Mesenchymal stem cell (in vitro differentiated cells and primary cell): ENCODE results near the gene CCNF.

Experiments used
- DNase-seq: peaks from one replicate; pipeline ENCODE4 v3.0.0-alpha.2; 2013
- H2AFZ ChIP-seq: one replicate; pipeline ENCODE4 v1.6.1; 2013; ENCODE audit warnings: low read depth, mild to moderate bottlenecking, control low read depth, inconsistent platforms, low read length, moderate library complexity
- H2AK5ac ChIP-seq: 2 replicates; pipeline ENCODE4 v1.6.1; 2013; ENCODE audit warnings: low read length, moderate library complexity, mild to moderate bottlenecking, inconsistent platforms; ENCODE audit not compliant: severe bottlenecking
- H2BK120ac ChIP-seq: one replicate; pipeline ENCODE4 v1.6.1; 2013; ENCODE audit warnings: low read depth, mild to moderate bottlenecking, inconsistent platforms, low read length, moderate library complexity
- H2BK12ac ChIP-seq, 2 experiments: one replicate each; pipeline ENCODE4 v1.6.1; 2013; ENCODE audit warnings: inconsistent platforms in 2 of 2, low read length in 2 of 2, mild to moderate bottlenecking in 2 of 2, moderate library complexity in 2 of 2, control low read depth in 1 of 2
- H2BK15ac ChIP-seq: one replicate; pipeline ENCODE4 v1.6.1; 2013; ENCODE audit warnings: mild to moderate bottlenecking, low read depth, inconsistent platforms; ENCODE audit not compliant: poor library complexity, severe bottlenecking
- H2BK5ac ChIP-seq: 2 replicates; pipeline ENCODE4 v1.6.1; 2013; ENCODE audit warnings: low read depth, mild to moderate bottlenecking, low read length, control low read depth, inconsistent platforms; ENCODE audit not compliant: poor library complexity, severe bottlenecking
- H3K14ac ChIP-seq, 2 experiments: one replicate each; pipeline ENCODE4 v1.6.1; 2013; ENCODE audit warnings: inconsistent platforms in 2 of 2, low read length in 2 of 2, control low read depth in 1 of 2, mild to moderate bottlenecking in 1 of 2, moderate library complexity in 1 of 2
- H3K18ac ChIP-seq, 2 experiments: one replicate each; pipeline ENCODE4 v1.6.1; 2013; ENCODE audit warnings: inconsistent platforms in 2 of 2, low read length in 2 of 2, control low read depth in 1 of 2, low read depth in 1 of 2, mild to moderate bottlenecking in 1 of 2
- H3K23ac ChIP-seq, 2 experiments: one replicate each; pipeline ENCODE4 v1.6.1; 2013; ENCODE audit warnings: inconsistent platforms in 2 of 2, low read length in 2 of 2, mild to moderate bottlenecking in 2 of 2, moderate library complexity in 2 of 2, control low read depth in 1 of 2
- H3K27ac ChIP-seq: 2 replicates; pipeline ENCODE4 v1.5.1; 2013; ENCODE audit warnings: mild to moderate bottlenecking, moderate library complexity, low read length, control low read depth, inconsistent platforms; ENCODE audit not compliant: poor library complexity, severe bottlenecking
- H3K27me3 ChIP-seq, 2 experiments: 2 replicates each; pipeline versions ENCODE4 v1.6.1 to v1.7.0; 2013; ENCODE audit warnings: low read length in 2 of 2, mild to moderate bottlenecking in 2 of 2, moderate library complexity in 2 of 2, control low read depth in 1 of 2, inconsistent platforms in 1 of 2; ENCODE audit not compliant: control insufficient read depth in 1 of 2, insufficient read depth in 1 of 2
- H3K36me3 ChIP-seq, 2 experiments: 2 replicates each; pipeline versions ENCODE4 v1.6.1 to v1.7.0; 2013; ENCODE audit warnings: low read length in 2 of 2, control low read depth in 1 of 2, inconsistent platforms in 1 of 2, low read depth in 1 of 2, mild to moderate bottlenecking in 1 of 2; ENCODE audit not compliant: insufficient read depth in 2 of 2, control insufficient read depth in 1 of 2
- H3K4ac ChIP-seq, 2 experiments: one replicate each; pipeline ENCODE4 v1.6.1; 2013; ENCODE audit warnings: inconsistent platforms in 2 of 2, low read length in 2 of 2, mild to moderate bottlenecking in 2 of 2, moderate library complexity in 2 of 2, control low read depth in 1 of 2, low read depth in 1 of 2
- H3K4me1 ChIP-seq: 2 replicates; pipeline ENCODE4 v1.6.1; 2013; ENCODE audit warnings: low read depth, low read length, control low read depth; ENCODE audit not compliant: control insufficient read depth, insufficient read depth
- H3K4me2 ChIP-seq: 2 replicates; pipeline ENCODE4 v1.6.1; 2013; ENCODE audit warnings: low read length, mild to moderate bottlenecking, inconsistent platforms; ENCODE audit not compliant: poor library complexity, severe bottlenecking
- H3K4me3 ChIP-seq, 2 experiments: 2 replicates each; pipeline versions ENCODE4 v1.5.1 to v1.7.0; 2013; ENCODE audit warnings: low read length in 2 of 2, mild to moderate bottlenecking in 2 of 2, control low read depth in 1 of 2, low read depth in 1 of 2; ENCODE audit not compliant: insufficient read depth in 1 of 2
- H3K79me1 ChIP-seq: replicated peaks from 2 replicates; pipeline ENCODE4 v1.6.1; 2013; ENCODE audit warnings: mild to moderate bottlenecking, control low read depth, low read length, inconsistent platforms; ENCODE audit not compliant: poor library complexity, severe bottlenecking
- H3K9ac ChIP-seq: 2 replicates; pipeline ENCODE4 v1.7.0; 2013; ENCODE audit warnings: mild to moderate bottlenecking, low read length, moderate library complexity
- H3K9me3 ChIP-seq: 2 replicates; pipeline ENCODE4 v1.7.0; 2013; ENCODE audit warnings: mild to moderate bottlenecking, low read length; ENCODE audit not compliant: control insufficient read depth
- H4K8ac ChIP-seq: one replicate; pipeline ENCODE4 v1.6.1; 2013; ENCODE audit warnings: inconsistent platforms, mild to moderate bottlenecking, low read length, moderate library complexity
- H4K91ac ChIP-seq: one replicate; pipeline ENCODE4 v1.6.1; 2013; ENCODE audit warnings: mild to moderate bottlenecking, low read length, inconsistent platforms
- WGBS: methylation state at CpG from one replicate; pipeline ENCODE4 v1.1.7; 2013; ENCODE audit warnings: mixed read lengths; 5-methylcytosine and 5-hydroxymethylcytosine counted together

CCNF gene

GRCh38 chr16:2425008-2425518 is 4.2 kb upstream of the CCNF start:
- H3K36me3 ChIP-seq = no peaks in the 10 kb centered on the region
- no peak overlapping the region for H2AK5ac ChIP-seq
- peaks cover 13 to 17% of the 10 kb centered on the region in 2 experiments for H3K27me3 ChIP-seq
- H3K4me1 ChIP-seq = peaks cover 10% of the 10 kb centered on the region
- H3K79me1 ChIP-seq = peaks cover 5% of the 10 kb centered on the region
- WGBS = 94% methylated on average over 9 of the region's 9 CpGs
- no peak overlapping the region for H2BK5ac ChIP-seq
- H4K8ac ChIP-seq = no peak overlapping the region
- H3K18ac ChIP-seq = no peak overlapping the region
- no peaks in the 10 kb centered on the region for H3K9me3 ChIP-seq
- DNase-seq = no peak
- no peak overlapping the region for H3K23ac ChIP-seq
- no peak overlapping the region for H4K91ac ChIP-seq
- no peak overlapping the region for H3K14ac ChIP-seq
- H3K4me3 ChIP-seq = no peak overlapping the region
- H2BK12ac ChIP-seq = no peak overlapping the region
- H2BK15ac ChIP-seq = no peak overlapping the region
- no peak overlapping the region for H3K27ac ChIP-seq
- no peak overlapping the region for H3K4ac ChIP-seq
- H2BK120ac ChIP-seq = no peak overlapping the region
- no peak overlapping the region for H2AFZ ChIP-seq
- no peak overlapping the region for H3K9ac ChIP-seq
- no peak overlapping the region for H3K4me2 ChIP-seq

- Histone ChIP-seq H3K4me3 (no peak overlapping the region), H3K4me2 (no peak overlapping the region), H2BK15ac (no peak overlapping the region), H3K79me1 (peaks cover 5% of the 10 kb centered on the region), H3K9ac (no peak overlapping the region), H3K4me1 (peaks cover 15% of the 10 kb centered on the region), H3K18ac (no peak overlapping the region), H2BK120ac (no peak overlapping the region), H3K27ac (no peak overlapping the region), H3K9me3 (no peaks in the 10 kb centered on the region), H4K8ac (no peak overlapping the region), H3K4ac (no peak overlapping the region), H3K14ac (no peak overlapping the region), H3K36me3 (no peaks in the 10 kb centered on the region), H3K23ac (no peak overlapping the region), H2BK5ac (no peak overlapping the region), H3K27me3 (peaks cover 7 to 10% of the 10 kb centered on the region in 2 experiments), H4K91ac (no peak overlapping the region), H2AFZ (no peak overlapping the region), H2BK12ac (no peak overlapping the region), H2AK5ac (no peak overlapping the region)
- WGBS = 95% methylated on average over 13 of the region's 13 CpGs
- DNase-seq = no peak
Measured at GRCh38 chr16:2425825-2426430, 3.3 kb upstream of the CCNF start.

GRCh38 chr16:2426941-2427361 is 2.3 kb upstream of the CCNF start:
- Histone ChIP-seq H3K36me3 (peaks cover 0 to under 1% of the 10 kb centered on the region in 2 experiments), H3K4ac (no peak overlapping the region), H3K14ac (no peak overlapping the region), H3K9me3 (no peaks in the 10 kb centered on the region), H3K4me1 (peaks cover 15% of the 10 kb centered on the region), H2AK5ac (no peak overlapping the region), H2BK120ac (no peak overlapping the region), H3K23ac (no peak overlapping the region), H2AFZ (no peak overlapping the region), H4K91ac (no peak overlapping the region), H3K4me2 (no peak overlapping the region), H2BK12ac (no peak overlapping the region), H3K9ac (no peak overlapping the region), H3K4me3 (no peak overlapping the region), H3K79me1 (peaks cover 8% of the 10 kb centered on the region), H2BK5ac (no peak overlapping the region), H3K27me3 (peaks cover 4 to 7% of the 10 kb centered on the region in 2 experiments), H2BK15ac (no peak overlapping the region), H3K27ac (no peak overlapping the region), H4K8ac (no peak overlapping the region), H3K18ac (no peak overlapping the region)
- WGBS = 92% methylated on average over 6 of the region's 6 CpGs
- DNase-seq = no peak

GRCh38 chr16:2427526-2427925 is 1.7 kb upstream of the CCNF start:
- no peaks in the 10 kb centered on the region for H3K9me3 ChIP-seq
- H3K4me3 ChIP-seq = no peak overlapping the region
- no peak overlapping the region for H2AFZ ChIP-seq
- H3K4me2 ChIP-seq = no peak overlapping the region
- H3K4me1 ChIP-seq = peaks cover 15% of the 10 kb centered on the region
- no peak overlapping the region for H3K18ac ChIP-seq
- no peak overlapping the region for H2AK5ac ChIP-seq
- no peak overlapping the region for H3K4ac ChIP-seq
- no peak overlapping the region for H2BK12ac ChIP-seq
- peaks cover 12% of the 10 kb centered on the region for H3K79me1 ChIP-seq
- no peak overlapping the region for H3K27ac ChIP-seq
- H3K36me3 ChIP-seq = peaks cover 4 to 6% of the 10 kb centered on the region in 2 experiments
- H2BK15ac ChIP-seq = no peak overlapping the region
- peaks cover 0 to 1% of the 10 kb centered on the region in 2 experiments for H3K27me3 ChIP-seq
- H3K23ac ChIP-seq = no peak overlapping the region
- H4K91ac ChIP-seq = no peak overlapping the region
- H2BK5ac ChIP-seq = no peak overlapping the region
- DNase-seq = no peak
- no peak overlapping the region for H3K14ac ChIP-seq
- no peak overlapping the region for H4K8ac ChIP-seq
- no peak overlapping the region for H2BK120ac ChIP-seq
- 83% methylated on average over 4 of the region's 4 CpGs for WGBS
- no peak overlapping the region for H3K9ac ChIP-seq
